Activated CD8-positive, alpha-beta memory T cell treated with anti-CD3 and anti-CD28 coated beads for 1 hour (primary cell): ENCODE results near the gene CNTN4.

Experiments
- DNase-seq, 2 donors: peaks; one replicate each; pipeline ENCODE4 v3.0.0-alpha.2; 2020; ENCODE audit warnings: low read depth in 1 of 2; ENCODE audit errors: extremely low read depth in 1 of 2

The CNTN4 gene

GRCh38 chr3:2657971-2658370 is 559.3 kb downstream of the CNTN4 start:
- no peak for DNase-seq

- DNase-seq = no peak
Observed at GRCh38 chr3:2659896-2660295, 561.2 kb downstream of the CNTN4 start.

GRCh38 chr3:2661078-2661477 is 562.4 kb downstream of the CNTN4 start:
- no peak for DNase-seq

- DNase-seq = no peak
Observed at GRCh38 chr3:2677501-2677900, 578.8 kb downstream of the CNTN4 start.

- DNase-seq = no peak
Observed at GRCh38 chr3:2680236-2680635, 581.6 kb downstream of the CNTN4 start.

- DNase-seq = no peak
Observed at GRCh38 chr3:2684046-2684445, 585.4 kb downstream of the CNTN4 start.

GRCh38 chr3:2686816-2687502 is 588.3 kb downstream of the CNTN4 start:
- no peak for DNase-seq

GRCh38 chr3:2697589-2697988 is 598.9 kb downstream of the CNTN4 start:
- DNase-seq = no peak

GRCh38 chr3:2701471-2701870 is 602.8 kb downstream of the CNTN4 start:
- no peak for DNase-seq

- DNase-seq = no peak
Observed at GRCh38 chr3:2706144-2706835, 607.6 kb downstream of the CNTN4 start.

- no peak for DNase-seq
Observed at GRCh38 chr3:2706836-2707210, 608.2 kb downstream of the CNTN4 start.

GRCh38 chr3:2711081-2711480 is 612.4 kb downstream of the CNTN4 start:
- no peak for DNase-seq

- no peak for DNase-seq
Observed at GRCh38 chr3:2713923-2714322, 615.3 kb downstream of the CNTN4 start.

GRCh38 chr3:2714834-2715233 is 616.2 kb downstream of the CNTN4 start:
- no peak for DNase-seq

GRCh38 chr3:2727101-2727500 is 628.4 kb downstream of the CNTN4 start:
- no peak for DNase-seq

GRCh38 chr3:2727610-2728318 is 629.1 kb downstream of the CNTN4 start:
- no peak for DNase-seq

- DNase-seq = no peak
Observed at GRCh38 chr3:2731843-2732242, 633.2 kb downstream of the CNTN4 start.

- DNase-seq = no peak
Observed at GRCh38 chr3:2735392-2735894, 636.8 kb downstream of the CNTN4 start.

- DNase-seq = no peak
Observed at GRCh38 chr3:2741516-2741915, 642.9 kb downstream of the CNTN4 start.

- DNase-seq = no peak
Observed at GRCh38 chr3:2765002-2765579, 666.4 kb downstream of the CNTN4 start.

GRCh38 chr3:2770451-2770850 is 671.8 kb downstream of the CNTN4 start:
- no peak for DNase-seq
